Measurements from ENCODE around the gene NFATC4.

NFATC4 gene

DNA sequence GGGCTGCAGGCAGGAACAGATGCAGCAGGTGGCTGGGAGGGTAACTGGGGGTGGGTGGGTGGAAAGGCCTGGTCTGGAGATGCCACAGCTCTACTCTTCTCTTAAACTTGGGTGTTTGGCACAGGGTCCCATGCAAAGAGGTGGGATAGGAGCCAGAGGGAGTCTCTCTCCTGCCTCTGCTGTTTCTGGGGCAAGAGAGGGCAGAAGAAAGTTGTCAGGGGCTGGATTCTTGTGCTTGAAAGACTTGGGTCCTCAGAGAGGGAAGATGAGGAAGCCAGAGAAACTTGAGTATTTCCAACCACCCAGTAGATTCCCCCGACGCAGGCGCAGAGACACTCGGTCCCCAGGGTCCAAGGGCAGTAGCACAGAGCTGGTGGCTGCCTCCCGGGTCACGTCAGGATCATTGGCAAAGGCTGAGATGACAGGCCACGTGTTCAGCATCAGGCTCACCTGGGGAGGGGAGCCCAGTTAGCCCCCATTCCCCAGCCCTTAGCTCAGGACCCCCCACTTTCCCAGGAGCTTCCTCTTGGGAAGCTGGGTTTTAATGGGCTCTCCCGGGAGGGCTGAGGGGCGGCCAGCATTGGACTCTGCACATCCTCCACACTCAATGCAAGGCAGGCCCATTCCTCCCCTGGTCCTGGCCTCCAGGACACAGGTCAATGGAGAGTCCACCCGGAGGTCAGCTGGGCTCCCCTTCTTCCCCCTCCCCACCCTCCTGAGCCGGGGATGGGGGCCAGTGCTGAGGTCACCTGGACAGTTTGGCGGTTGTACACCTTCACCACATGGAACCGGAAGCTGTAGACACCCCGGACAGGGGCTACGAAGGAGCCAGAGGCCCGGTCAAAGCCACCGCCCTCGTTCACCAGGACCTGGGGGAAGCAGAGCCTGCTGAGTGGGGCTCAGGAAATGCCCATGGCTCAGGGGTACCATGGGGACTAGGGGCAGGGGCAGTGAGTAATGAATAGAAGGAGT is 59.8 kb downstream of the NFATC4 start:
- DNase-seq (ENCODE audit: extremely low read depth in 1 of 2, low read depth in 1 of 2) = no peak

DNA sequence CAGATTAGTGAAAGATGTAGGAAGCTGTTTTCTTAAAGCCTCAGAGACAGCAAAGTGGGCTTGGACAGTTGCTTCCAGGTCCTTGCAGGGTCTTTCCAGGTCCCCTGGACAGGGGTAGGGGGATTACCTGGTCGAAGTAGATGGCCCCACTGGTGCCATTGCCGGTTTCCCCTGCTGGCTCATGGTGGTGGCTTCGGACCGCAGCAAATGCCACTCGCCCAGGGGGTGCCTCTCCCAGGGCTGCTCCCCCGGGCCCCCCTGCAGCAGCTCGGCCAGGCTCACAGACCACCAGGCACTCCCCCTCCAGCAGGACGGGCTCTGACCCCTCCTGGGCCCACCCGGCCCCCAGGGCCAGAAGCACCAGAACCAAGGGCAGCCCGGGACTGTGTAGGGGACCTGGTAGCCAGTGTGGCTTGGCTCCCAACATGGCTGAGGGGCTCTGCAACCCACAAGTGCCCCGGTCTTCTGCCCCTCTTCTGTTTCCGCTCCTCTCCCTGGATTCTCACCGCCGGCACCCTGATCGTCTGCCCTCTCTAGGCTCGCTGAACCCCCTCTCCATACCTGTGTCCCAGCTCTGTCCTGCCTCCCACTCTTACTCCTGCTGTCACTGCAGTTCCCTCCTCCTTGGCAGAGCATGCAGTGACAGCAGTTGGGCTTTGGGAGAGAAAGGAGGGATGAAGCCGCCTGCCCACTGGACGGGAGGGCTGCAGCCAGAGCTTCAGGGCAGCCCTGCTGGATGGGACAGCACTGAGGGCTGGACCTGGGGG is 60.8 kb downstream of the NFATC4 start:
- no peak for DNase-seq (ENCODE audit: extremely low read depth in 1 of 2, low read depth in 1 of 2)

Measured in stimulated activated CD8-positive, alpha-beta memory T cell treated with anti-CD3 and anti-CD28 coated beads, Interleukin-7, amount 100 ng/mL, for 48 hours (primary cell).